Ovary (tissue), 9 donors: ENCODE measurements around the gene CDK5RAP2. TPM values are rescaled to one million over a fixed set of nuclear protein-coding genes. Genes with fewer than 3 reads are reported as not detected.
"Not testable (repeated sequence)": the region's sequence is repeated elsewhere in the genome, so short reads cannot be mapped to it uniquely, and the experiment has no call there.

ENCODE experiments used
- DNase-seq, 5 donors: peaks; one replicate each; pipeline ENCODE4 v3.0.0-alpha.2; 2019 to 2020
- H3K27ac ChIP-seq, 2 donors: fragments of 200-600 bp; one replicate each; pipeline versions ENCODE4 v1.5.1 to v1.8.0; 2019 to 2022
- H3K27me3 ChIP-seq: fragments of 200-600 bp; one replicate; pipeline ENCODE4 v1.8.0; 2022
- H3K36me3 ChIP-seq: fragments of 200-600 bp; sonication (generic); one replicate; pipeline ENCODE4 v1.5.1; 2019
- H3K4me1 ChIP-seq: one replicate; pipeline ENCODE4 v1.8.1; 2013; ENCODE audit warnings: mild to moderate bottlenecking, moderate library complexity; ENCODE audit not compliant: insufficient read depth
- H3K4me3 ChIP-seq: fragments of 200-600 bp; sonication (generic); one replicate; pipeline ENCODE4 v1.5.1; 2017
- H3K9me3 ChIP-seq, 2 donors: fragments of 200-600 bp in 1 of 2; sonication (generic) in 1 of 2; one replicate each; pipeline versions ENCODE4 v1.5.1 to v1.8.1; 2013 to 2019; ENCODE audit warnings: mild to moderate bottlenecking in 1 of 2, moderate library complexity in 1 of 2
- CTCF ChIP-seq, 3 donors: fragments of 450-650 bp in 2 of 3; fragments of 200-600 bp in 1 of 3; IDR thresholded peaks; one replicate each; pipeline versions ENCODE4 v1.5.1 to v1.8.0; 2016 to 2022; ENCODE audit warnings: antibody characterized with exemption in 3 of 3, mild to moderate bottlenecking in 1 of 3
- EP300 ChIP-seq: sonication (generic); formaldehyde crosslinking; IDR thresholded peaks from one replicate; pipeline ENCODE4 v1.6.1; 2017; ENCODE audit warnings: antibody characterized with exemption
- POLR2A ChIP-seq: fragments of 450-650 bp; IDR thresholded peaks from one replicate; pipeline ENCODE4 v1.6.1; 2017; ENCODE audit warnings: antibody characterized with exemption, mild to moderate bottlenecking, moderate library complexity
- WGBS, 3 donors: extraction: QIAGEN DNeasy Blood & Tissue Kit in 1 of 3; methylation state at CpG; one replicate each; pipeline versions ENCODE4 v1.1.5 to v1.1.7; 2013 to 2017; 5-methylcytosine and 5-hydroxymethylcytosine counted together
- intact Hi-C, 4 donors: fragments of 100-400 bp; cut with DNase I; formaldehyde crosslinking; loops; one replicate each; pipeline versions ENCODE4 v1.11.0 to v1.15.1; 2022 to 2023
- polyA plus RNA-seq, 2 donors: library from polyadenylated mRNA; stranded (reverse); fragments of 200-250 nt in 1 of 2; fragments of 350-450 nt in 1 of 2; fragmentation: Illumina TruSeq in 1 of 2; extraction: RNeasy Lipid Tissue Mini Kit (QIAGEN cat#74804) in 1 of 2; gene quantifications; one replicate each; pipeline ENCODE4 v1.2.3, GENCODE V29; 2013 to 2014
- total RNA-seq, 7 donors: library from RNA; depleted of rRNA in 2 of 7; stranded (reverse); fragments of >200 nt in 2 of 7; fragmentation: NEBNext Ultra II Directional in 3 of 7; extraction: Animal tissue kit (Norgen Biotek cat#: 25700) in 3 of 7; gene quantifications; one replicate each; pipeline versions ENCODE4 v1.1.0 to v1.2.4, GENCODE V29; 2016 to 2023
- donor health status: DM: no; HTN: no; CAD: no; lungs with moderate emphysema.
- donor health status: DM: no; HTN: no; CAD: no.
- donor health status: Bipolar disorder and iron deficiency.
- donor health status: DM: yes; HTN: yes; CAD: no.
- donor health status: DM: no; HTN: no; CAD: no.
- donor health status: DM: yes; HTN: yes; CAD: no.

The CDK5RAP2 gene
- total and polyA plus RNA-seq, 9 donors, result 30.8 to 61.1 (median 44.7) TPM

- no peak for TF ChIP-seq POLR2A
- no peak for TF ChIP-seq EP300
- no peak for TF ChIP-seq CTCF (IDR thresholded peaks at IDR 0.05)
- H3K4me3 ChIP-seq, result no peak overlapping the region
- no peaks in the 10 kb centered on the region for H3K4me1 ChIP-seq
- intact Hi-C loops, result no loop called here
- WGBS, 3 donors, result 76 to 88% (median 82%) methylated on average over 2 of the region's 2 CpGs
- no peaks in the 10 kb centered on the region for H3K36me3 ChIP-seq
- no peak overlapping the region for H3K27ac ChIP-seq
- no peaks in the 10 kb centered on the region for H3K9me3 ChIP-seq
- H3K27me3 ChIP-seq, result no peaks in the 10 kb centered on the region
- DNase-seq, result no peak
These were observed 48.2 kb downstream of the CDK5RAP2 start for GRCh38 chr9:120531683-120532300.

GRCh38 chr9:120530220-120530832 lies 49.6 kb downstream of the CDK5RAP2 start:
- H3K27me3 ChIP-seq, H3K4me1 ChIP-seq, H3K4me3 ChIP-seq, H3K27ac ChIP-seq, DNase-seq, intact Hi-C loops, H3K36me3 ChIP-seq, H3K9me3 ChIP-seq: not testable (repeated sequence)
- WGBS, 3 donors, result 53 to 71% (median 59%) methylated on average over 6 of the region's 6 CpGs

- no peak overlapping the region for H3K4me3 ChIP-seq
- no peaks in the 10 kb centered on the region for H3K36me3 ChIP-seq
- WGBS, 3 donors, result 74 to 80% (median 80%) methylated on average over 7 of the region's 7 CpGs
- H3K27ac ChIP-seq, result no peak overlapping the region
- no peaks in the 10 kb centered on the region for H3K9me3 ChIP-seq
- H3K4me1 ChIP-seq, result no peaks in the 10 kb centered on the region
- intact Hi-C loops, result no loop called here
- TF ChIP-seq CTCF (IDR thresholded peaks at IDR 0.05) (no peak), POLR2A (no peak), EP300 (no peak)
- DNase-seq, result no peak
- no peaks in the 10 kb centered on the region for H3K27me3 ChIP-seq
These were observed 51.1 kb downstream of the CDK5RAP2 start for GRCh38 chr9:120528829-120529228.

GRCh38 chr9:120528327-120528726 lies 51.6 kb downstream of the CDK5RAP2 start:
- Histone ChIP-seq H3K36me3 (no peaks in the 10 kb centered on the region), H3K4me1 (no peaks in the 10 kb centered on the region), H3K4me3 (no peak overlapping the region), H3K27ac (no peak overlapping the region), H3K9me3 (no peaks in the 10 kb centered on the region), H3K27me3 (no peaks in the 10 kb centered on the region)
- intact Hi-C loops, result no loop called here
- WGBS, 3 donors, result 90 to 97% (median 94%) methylated on average over 1 of the region's 1 CpG
- TF ChIP-seq CTCF (IDR thresholded peaks at IDR 0.05) (no peak), POLR2A (no peak), EP300 (no peak)
- no peak for DNase-seq

- intact Hi-C loops, result no loop called here
- WGBS, 3 donors, result 95 to 97% (median 97%) methylated on average over 3 of the region's 3 CpGs
- H3K27me3 ChIP-seq, result no peaks in the 10 kb centered on the region
- no peak overlapping the region for H3K27ac ChIP-seq
- DNase-seq, result no peak
- no peak overlapping the region for H3K4me3 ChIP-seq
- no peaks in the 10 kb centered on the region for H3K4me1 ChIP-seq
- H3K9me3 ChIP-seq, result no peaks in the 10 kb centered on the region
- H3K36me3 ChIP-seq, result no peaks in the 10 kb centered on the region
- TF ChIP-seq POLR2A, result no peak
- TF ChIP-seq EP300, result no peak
- TF ChIP-seq CTCF (IDR thresholded peaks at IDR 0.05), result no peak
These were observed 53.4 kb downstream of the CDK5RAP2 start for GRCh38 chr9:120526534-120526933.
